ENCODE measurements around the gene LLPH.

The LLPH gene

DNA sequence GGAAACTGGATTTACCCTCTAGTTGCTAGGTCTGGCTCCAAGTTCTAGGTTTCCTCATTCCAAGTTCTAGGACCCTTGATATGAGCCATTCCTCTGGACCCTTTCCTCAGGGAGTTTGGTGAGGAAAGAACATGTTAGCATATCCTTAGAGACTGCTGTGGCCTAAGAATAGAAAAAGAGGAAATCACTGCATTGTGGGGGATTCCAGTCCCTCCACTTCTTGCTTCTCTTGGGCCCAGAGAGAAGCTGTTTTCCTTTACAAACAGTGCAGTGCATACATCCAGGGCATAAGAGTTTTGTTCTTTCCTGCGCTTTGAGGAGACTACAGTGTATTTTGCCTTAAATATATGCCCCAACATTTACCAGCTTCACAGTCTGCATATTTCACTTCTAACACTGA is 59.0 kb downstream of the LLPH start (continued):
- TF ChIP-seq, protein P1, sequence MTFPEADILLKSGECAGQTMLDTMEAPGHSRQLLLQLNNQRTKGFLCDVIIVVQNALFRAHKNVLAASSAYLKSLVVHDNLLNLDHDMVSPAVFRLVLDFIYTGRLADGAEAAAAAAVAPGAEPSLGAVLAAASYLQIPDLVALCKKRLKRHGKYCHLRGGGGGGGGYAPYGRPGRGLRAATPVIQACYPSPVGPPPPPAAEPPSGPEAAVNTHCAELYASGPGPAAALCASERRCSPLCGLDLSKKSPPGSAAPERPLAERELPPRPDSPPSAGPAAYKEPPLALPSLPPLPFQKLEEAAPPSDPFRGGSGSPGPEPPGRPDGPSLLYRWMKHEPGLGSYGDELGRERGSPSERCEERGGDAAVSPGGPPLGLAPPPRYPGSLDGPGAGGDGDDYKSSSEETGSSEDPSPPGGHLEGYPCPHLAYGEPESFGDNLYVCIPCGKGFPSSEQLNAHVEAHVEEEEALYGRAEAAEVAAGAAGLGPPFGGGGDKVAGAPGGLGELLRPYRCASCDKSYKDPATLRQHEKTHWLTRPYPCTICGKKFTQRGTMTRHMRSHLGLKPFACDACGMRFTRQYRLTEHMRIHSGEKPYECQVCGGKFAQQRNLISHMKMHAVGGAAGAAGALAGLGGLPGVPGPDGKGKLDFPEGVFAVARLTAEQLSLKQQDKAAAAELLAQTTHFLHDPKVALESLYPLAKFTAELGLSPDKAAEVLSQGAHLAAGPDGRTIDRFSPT (tag by site-specific recombination; IDR thresholded peaks at IDR 0.05): no peak
- TF ChIP-seq, protein P2, sequence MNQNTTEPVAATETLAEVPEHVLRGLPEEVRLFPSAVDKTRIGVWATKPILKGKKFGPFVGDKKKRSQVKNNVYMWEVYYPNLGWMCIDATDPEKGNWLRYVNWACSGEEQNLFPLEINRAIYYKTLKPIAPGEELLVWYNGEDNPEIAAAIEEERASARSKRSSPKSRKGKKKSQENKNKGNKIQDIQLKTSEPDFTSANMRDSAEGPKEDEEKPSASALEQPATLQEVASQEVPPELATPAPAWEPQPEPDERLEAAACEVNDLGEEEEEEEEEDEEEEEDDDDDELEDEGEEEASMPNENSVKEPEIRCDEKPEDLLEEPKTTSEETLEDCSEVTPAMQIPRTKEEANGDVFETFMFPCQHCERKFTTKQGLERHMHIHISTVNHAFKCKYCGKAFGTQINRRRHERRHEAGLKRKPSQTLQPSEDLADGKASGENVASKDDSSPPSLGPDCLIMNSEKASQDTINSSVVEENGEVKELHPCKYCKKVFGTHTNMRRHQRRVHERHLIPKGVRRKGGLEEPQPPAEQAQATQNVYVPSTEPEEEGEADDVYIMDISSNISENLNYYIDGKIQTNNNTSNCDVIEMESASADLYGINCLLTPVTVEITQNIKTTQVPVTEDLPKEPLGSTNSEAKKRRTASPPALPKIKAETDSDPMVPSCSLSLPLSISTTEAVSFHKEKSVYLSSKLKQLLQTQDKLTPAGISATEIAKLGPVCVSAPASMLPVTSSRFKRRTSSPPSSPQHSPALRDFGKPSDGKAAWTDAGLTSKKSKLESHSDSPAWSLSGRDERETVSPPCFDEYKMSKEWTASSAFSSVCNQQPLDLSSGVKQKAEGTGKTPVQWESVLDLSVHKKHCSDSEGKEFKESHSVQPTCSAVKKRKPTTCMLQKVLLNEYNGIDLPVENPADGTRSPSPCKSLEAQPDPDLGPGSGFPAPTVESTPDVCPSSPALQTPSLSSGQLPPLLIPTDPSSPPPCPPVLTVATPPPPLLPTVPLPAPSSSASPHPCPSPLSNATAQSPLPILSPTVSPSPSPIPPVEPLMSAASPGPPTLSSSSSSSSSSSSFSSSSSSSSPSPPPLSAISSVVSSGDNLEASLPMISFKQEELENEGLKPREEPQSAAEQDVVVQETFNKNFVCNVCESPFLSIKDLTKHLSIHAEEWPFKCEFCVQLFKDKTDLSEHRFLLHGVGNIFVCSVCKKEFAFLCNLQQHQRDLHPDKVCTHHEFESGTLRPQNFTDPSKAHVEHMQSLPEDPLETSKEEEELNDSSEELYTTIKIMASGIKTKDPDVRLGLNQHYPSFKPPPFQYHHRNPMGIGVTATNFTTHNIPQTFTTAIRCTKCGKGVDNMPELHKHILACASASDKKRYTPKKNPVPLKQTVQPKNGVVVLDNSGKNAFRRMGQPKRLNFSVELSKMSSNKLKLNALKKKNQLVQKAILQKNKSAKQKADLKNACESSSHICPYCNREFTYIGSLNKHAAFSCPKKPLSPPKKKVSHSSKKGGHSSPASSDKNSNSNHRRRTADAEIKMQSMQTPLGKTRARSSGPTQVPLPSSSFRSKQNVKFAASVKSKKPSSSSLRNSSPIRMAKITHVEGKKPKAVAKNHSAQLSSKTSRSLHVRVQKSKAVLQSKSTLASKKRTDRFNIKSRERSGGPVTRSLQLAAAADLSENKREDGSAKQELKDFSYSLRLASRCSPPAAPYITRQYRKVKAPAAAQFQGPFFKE (tag by site-specific recombination; IDR thresholded peaks at IDR 0.05; ENCODE audit: borderline replicate concordance): no peak
- TF ChIP-seq ZNF629 (tag by site-specific recombination; IDR thresholded peaks at IDR 0.05) (no peak), ZNF248 (tag by site-specific recombination; IDR thresholded peaks at IDR 0.05) (no peak), ZNF571 (tag by site-specific recombination; IDR thresholded peaks at IDR 0.05) (no peak), ZNF623 (tag by site-specific recombination; IDR thresholded peaks at IDR 0.05) (no peak), SP2 (tag by site-specific recombination; IDR thresholded peaks at IDR 0.05) (no peak), ZNF423 (tag by site-specific recombination; IDR thresholded peaks at IDR 0.05) (no peak)
- TF ChIP-seq, protein P3, sequence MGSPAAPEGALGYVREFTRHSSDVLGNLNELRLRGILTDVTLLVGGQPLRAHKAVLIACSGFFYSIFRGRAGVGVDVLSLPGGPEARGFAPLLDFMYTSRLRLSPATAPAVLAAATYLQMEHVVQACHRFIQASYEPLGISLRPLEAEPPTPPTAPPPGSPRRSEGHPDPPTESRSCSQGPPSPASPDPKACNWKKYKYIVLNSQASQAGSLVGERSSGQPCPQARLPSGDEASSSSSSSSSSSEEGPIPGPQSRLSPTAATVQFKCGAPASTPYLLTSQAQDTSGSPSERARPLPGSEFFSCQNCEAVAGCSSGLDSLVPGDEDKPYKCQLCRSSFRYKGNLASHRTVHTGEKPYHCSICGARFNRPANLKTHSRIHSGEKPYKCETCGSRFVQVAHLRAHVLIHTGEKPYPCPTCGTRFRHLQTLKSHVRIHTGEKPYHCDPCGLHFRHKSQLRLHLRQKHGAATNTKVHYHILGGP (tag by site-specific recombination; IDR thresholded peaks at IDR 0.05): no peak
- TF ChIP-seq, protein P4, sequence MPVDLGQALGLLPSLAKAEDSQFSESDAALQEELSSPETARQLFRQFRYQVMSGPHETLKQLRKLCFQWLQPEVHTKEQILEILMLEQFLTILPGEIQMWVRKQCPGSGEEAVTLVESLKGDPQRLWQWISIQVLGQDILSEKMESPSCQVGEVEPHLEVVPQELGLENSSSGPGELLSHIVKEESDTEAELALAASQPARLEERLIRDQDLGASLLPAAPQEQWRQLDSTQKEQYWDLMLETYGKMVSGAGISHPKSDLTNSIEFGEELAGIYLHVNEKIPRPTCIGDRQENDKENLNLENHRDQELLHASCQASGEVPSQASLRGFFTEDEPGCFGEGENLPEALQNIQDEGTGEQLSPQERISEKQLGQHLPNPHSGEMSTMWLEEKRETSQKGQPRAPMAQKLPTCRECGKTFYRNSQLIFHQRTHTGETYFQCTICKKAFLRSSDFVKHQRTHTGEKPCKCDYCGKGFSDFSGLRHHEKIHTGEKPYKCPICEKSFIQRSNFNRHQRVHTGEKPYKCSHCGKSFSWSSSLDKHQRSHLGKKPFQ (tag by site-specific recombination; IDR thresholded peaks at IDR 0.05): no peak

DNA sequence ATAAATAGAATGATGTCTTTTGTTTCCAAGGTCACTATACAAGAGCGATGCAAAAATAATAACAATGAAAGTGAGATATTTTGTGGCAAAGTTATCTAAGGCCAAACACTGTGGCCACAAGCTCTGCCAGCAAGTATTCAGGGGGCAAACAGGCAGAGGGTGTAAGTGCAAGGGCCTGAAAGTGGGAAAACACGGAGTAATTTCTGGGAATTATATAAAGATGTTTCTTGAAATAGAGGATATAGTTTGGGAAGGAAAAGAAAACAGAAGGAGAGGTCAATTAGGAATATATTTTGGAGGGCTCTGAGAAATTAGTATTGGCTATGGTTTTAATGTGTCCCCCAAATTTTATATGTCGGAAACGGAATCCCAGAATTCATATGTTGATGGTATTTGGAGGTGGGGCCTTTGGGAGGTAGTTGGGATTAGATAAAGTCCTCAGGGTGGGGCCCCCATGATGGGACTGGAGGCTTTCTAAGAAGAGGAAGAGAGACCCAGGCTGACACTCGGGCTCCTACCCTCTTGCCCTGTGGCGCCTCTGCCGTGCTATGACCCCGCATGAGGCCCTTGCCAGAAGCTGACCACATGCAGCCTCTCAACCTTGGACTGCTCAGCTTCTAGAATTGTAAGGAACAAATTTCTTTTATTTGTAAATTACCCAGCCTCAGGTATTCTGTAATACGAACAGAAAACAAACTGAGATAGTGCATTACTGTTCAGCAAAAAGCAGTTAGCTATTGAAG is 60.0 kb downstream of the LLPH start:
- no peak overlapping the region for H3K27ac ChIP-seq (ENCODE audit: extremely low read depth, low read depth, low read length)
- TF ChIP-seq, protein P5, sequence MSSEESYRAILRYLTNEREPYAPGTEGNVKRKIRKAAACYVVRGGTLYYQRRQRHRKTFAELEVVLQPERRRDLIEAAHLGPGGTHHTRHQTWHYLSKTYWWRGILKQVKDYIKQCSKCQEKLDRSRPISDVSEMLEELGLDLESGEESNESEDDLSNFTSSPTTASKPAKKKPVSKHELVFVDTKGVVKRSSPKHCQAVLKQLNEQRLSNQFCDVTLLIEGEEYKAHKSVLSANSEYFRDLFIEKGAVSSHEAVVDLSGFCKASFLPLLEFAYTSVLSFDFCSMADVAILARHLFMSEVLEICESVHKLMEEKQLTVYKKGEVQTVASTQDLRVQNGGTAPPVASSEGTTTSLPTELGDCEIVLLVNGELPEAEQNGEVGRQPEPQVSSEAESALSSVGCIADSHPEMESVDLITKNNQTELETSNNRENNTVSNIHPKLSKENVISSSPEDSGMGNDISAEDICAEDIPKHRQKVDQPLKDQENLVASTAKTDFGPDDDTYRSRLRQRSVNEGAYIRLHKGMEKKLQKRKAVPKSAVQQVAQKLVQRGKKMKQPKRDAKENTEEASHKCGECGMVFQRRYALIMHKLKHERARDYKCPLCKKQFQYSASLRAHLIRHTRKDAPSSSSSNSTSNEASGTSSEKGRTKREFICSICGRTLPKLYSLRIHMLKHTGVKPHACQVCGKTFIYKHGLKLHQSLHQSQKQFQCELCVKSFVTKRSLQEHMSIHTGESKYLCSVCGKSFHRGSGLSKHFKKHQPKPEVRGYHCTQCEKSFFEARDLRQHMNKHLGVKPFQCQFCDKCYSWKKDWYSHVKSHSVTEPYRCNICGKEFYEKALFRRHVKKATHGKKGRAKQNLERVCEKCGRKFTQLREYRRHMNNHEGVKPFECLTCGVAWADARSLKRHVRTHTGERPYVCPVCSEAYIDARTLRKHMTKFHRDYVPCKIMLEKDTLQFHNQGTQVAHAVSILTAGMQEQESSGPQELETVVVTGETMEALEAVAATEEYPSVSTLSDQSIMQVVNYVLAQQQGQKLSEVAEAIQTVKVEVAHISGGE (tag by site-specific recombination; conservative IDR thresholded peaks at IDR 0.05; ENCODE audit: low read depth): no peak
- TF ChIP-seq ZNF223 (tag by site-specific recombination; IDR thresholded peaks at IDR 0.05): no peak
- TF ChIP-seq ZNF416 (tag by site-specific recombination; IDR thresholded peaks at IDR 0.05): no peak
- TF ChIP-seq ZNF585B (tag by site-specific recombination; IDR thresholded peaks at IDR 0.05): no peak
- no peak for TF ChIP-seq ZNF843 (tag by site-specific recombination; IDR thresholded peaks at IDR 0.05)
- H3K9me3 ChIP-seq (ENCODE audit: control insufficient read depth, insufficient read depth, low read depth, low read length): no peaks in the 10 kb centered on the region
- ChIA-PET CTCF (interaction anchor here (0.9 kb wide), 1 partner anchor 17 kb away, joined by 3 read pairs; no protein-coding TSS in a partner anchor), POLR2A (no interaction called here)
- H3K36me3 ChIP-seq (ENCODE audit: control insufficient read depth in 2 of 2, insufficient read depth in 1 of 2, low read length in 2 of 2): no peaks in the 10 kb centered on the region
- no peak overlapping the region for H3K4me3 ChIP-seq (ENCODE audit: low read depth, low read length)
- peaks cover 18% of the 10 kb centered on the region for H3K4me1 ChIP-seq (ENCODE audit: control insufficient read depth, insufficient read depth, low read length)
